HG02678 (cell line): ENCODE results near the gene NXPH1.
"Not testable (repeated sequence)": the region's sequence is repeated elsewhere in the genome, so short reads cannot be mapped to it uniquely, and the experiment has no call there.

Experiments used
- ATAC-seq: cut with Tn5 transposase; IDR thresholded peaks from one replicate; pipeline ENCODE4 v1.9.1; 2021; ENCODE audit warnings: mild to moderate bottlenecking, moderate library complexity; ENCODE audit not compliant: unreplicated experiment

Gene NXPH1

DNA sequence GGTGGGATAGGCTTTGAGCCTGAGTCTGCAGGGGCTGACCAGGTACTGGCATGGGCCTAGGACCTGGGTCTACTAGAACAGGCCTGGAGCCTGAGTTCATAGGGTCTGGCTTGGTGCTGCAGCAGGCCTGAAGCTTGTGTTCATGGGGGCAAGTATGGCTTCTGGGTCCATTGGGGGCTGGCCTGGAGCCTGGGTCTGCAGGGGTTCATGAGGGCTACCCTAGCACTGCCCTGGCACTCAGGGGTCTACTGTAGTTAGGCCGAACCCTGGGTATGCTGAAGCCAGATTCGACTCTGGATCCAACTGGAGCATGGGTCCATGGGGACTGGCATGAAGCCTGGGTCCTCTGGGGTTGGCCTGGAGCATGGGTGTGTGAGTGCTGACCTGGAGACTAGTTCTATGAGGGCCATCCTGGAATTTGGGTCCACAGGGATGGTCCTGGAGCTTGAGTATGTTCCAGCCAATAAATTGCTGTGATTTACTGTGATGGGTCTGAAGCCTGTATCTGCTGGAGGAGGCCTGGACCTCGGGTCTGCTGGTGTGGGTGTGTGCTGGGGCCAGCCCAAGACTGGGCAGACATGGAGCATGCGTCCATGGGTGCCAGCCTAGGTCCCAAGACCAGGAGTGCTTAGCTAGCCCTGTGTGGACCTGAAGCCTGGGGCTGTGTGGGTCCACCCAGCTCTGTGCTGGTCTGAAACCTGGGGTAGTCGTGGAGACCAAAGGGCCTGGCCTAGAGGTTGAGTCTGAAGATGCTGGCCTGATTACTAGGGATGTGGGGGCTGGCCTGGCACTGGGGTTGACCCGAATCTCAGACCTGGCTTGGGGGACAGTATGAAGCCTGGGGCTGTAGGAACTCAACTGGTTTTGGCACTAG lies 235.5 kb downstream of the NXPH1 start:
- ATAC-seq: no peak

DNA sequence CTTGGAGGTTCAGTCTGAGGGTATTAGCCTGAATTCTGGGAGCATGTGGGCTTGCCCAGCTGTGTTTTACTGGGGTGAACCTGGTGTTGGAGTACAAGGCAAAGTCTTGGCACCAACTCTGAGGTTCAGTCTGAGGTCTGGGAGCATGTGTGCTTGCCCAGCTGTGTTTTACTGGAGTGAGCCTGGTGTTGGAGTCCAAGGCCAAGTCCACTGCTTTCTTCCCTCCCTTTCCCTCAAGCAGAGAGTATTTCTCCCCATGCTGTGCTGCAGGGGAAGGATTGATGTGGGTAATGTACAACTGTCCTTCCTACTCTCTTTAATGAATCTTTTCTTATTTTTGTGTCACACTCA lies 236.1 kb downstream of the NXPH1 start:
- no peak for ATAC-seq

GRCh38 chr7:8684426-8684825 lies 251.0 kb downstream of the NXPH1 start:
- ATAC-seq: no peak

- ATAC-seq: no peak
Measured at GRCh38 chr7:8699875-8700624, 266.6 kb downstream of the NXPH1 start.

DNA sequence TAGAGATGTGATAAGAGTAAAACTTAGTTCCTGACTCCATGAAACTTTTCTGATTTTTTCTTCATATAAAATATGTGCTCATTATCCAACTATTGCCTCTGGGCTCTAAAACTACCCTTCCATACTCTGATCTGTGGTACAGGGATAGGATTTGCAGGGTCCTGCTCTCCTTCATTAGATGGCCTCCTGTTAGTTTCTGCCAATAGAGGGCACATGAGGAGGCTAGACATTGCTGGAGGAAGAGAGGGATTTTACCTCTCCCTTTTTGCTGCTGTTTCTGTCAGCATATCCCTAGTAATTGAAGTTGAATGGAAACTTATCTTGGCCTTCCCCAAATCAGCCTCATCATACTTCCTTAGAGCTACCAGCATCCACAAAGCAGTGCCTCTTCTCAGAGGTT lies 269.4 kb downstream of the NXPH1 start:
- no peak for ATAC-seq

- ATAC-seq: no peak
Measured at GRCh38 chr7:8710124-8710523, 276.7 kb downstream of the NXPH1 start.

DNA sequence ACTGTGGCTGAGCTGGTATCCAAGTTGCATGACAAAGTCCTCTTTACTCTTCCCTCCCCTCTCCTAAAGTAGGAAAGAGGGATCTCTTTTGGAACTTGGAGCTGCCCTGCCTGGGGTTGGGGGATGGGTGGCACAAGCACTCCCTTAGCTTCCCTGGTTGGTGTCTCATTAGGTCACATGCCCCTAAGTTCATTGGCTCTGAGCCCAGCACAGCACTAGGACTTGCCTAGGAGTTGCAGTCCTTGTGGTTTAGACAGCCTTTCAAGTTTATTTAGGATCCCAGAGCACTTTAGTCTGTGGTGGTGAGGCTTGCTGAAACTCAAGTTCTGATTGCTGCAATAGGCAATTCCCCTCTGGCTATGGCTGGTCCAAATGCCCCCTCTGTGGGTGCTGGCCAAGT lies 281.4 kb downstream of the NXPH1 start:
- no peak for ATAC-seq

DNA sequence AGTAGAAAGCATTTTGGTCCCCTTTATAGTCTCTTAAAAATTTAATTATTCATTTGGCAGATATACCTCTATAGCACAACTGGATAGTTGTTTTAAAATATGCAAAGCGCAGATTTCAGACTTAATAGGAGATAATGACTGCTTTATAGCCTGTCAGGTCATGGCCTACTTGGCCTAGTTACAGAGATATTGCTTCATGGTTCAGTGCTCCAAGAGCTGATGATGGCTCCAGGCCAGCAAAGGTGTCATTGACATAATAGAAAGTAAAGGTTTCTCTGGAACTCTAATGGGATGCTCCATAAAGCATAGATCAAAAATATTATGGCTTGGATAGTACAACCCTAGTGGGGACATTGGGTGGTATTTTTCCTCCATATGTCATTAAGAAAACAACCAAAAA lies 285.7 kb downstream of the NXPH1 start:
- ATAC-seq: no peak

GRCh38 chr7:8724080-8724718 lies 290.8 kb downstream of the NXPH1 start:
- ATAC-seq: peak; percentile 81

GRCh38 chr7:8731756-8732155 lies 298.3 kb downstream of the NXPH1 start:
- ATAC-seq: not testable (repeated sequence)

DNA sequence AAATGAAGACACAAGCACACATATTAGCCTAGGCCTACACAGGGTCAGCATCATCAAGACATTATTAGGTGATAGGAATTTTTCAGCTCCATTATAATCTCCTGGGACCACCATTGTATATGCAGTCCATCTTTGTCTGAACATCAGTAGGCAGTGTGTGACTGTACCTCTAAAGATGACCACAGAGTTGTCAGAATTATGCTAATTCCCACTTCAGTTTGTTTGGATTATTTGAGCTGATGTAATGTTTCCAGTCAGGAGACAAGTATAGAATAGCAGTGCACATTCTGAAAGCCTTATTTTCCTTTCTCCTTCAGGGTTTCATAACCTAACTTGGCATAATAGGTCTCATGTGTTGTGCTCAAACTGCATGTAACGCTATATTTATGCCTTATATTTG lies 306.4 kb downstream of the NXPH1 start:
- no peak for ATAC-seq

DNA sequence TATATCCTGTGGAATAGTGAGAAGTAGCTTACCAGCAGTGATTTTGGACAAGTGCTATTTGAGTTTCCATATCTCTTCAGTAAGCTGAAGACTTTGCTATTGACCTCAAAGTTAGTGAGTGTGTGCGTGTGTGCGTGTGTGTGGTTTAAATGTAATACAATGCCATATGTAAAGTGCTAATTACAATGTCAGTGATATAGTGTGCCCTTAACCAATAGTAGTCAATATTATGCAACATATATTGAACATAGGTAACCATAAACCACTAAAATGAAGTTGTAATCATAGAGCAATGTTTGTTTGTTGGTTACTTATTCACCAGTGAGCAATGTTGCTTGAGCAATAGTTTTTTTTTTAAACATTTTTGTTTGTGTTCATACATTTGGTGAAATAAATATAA lies 309.4 kb downstream of the NXPH1 start:
- ATAC-seq: no peak

DNA sequence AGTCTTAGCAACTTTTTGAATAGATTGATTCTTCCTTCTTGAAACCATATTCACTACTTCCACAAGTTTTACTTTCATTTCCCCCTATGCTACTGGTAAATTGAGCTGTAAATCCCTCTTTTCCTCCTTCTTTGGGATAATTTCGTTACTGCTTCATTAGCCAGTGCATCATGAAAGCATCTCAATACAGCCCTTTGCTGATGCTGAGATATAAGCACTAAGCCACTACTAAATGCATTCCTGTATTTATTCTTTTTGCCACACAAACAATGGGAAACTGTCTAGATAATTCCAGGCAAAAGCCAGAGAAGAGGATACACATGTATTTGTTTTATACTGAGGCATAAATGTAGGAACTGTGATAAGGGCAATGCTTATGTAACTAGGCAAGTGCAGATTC lies 313.9 kb downstream of the NXPH1 start:
- no peak for ATAC-seq

- ATAC-seq: no peak
Measured at GRCh38 chr7:8751557-8752231, 318.3 kb downstream of the NXPH1 start.

GRCh38 chr7:8753355-8753754 lies 319.9 kb downstream of the NXPH1 start:
- no peak for ATAC-seq

DNA sequence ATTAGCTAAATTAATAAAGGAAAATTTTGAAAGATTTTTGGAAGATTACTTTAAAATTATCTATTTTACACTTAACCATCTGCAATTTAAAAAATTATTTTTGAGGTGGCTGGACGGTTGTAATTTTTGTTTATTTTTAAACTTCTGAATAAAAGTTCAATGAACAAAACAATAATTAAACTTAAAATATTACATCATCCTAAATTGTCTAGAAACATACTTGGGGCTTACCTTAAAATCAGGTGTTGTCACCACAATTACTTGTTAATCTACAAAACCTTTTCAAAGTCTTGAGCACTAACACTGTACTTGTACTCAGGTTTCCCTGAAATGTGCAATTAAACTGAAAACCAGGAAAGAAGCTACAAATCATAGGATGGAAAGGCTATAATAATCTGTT lies 328.3 kb downstream of the NXPH1 start:
- ATAC-seq: no peak

GRCh38 chr7:8762803-8763202 lies 329.4 kb downstream of the NXPH1 start:
- ATAC-seq: no peak

DNA sequence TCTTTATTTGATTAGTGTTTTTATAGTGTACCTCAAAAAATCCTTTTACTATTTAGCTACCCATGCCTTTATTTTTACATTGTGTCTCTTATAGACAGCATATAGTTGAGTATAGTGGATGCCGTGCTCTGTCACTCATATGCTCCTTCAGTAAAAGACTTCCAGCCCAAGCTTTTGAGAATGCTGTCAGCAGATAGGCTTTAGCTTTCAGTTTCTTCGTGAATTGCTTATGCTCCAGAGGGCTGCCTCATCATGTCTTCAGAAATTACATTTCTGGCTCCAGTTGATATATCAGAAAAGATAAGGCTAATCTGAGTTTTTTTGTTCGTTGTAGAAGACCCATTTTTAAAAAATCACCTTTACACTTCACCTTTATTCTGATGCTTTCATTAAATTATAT lies 332.0 kb downstream of the NXPH1 start:
- no peak for ATAC-seq

DNA sequence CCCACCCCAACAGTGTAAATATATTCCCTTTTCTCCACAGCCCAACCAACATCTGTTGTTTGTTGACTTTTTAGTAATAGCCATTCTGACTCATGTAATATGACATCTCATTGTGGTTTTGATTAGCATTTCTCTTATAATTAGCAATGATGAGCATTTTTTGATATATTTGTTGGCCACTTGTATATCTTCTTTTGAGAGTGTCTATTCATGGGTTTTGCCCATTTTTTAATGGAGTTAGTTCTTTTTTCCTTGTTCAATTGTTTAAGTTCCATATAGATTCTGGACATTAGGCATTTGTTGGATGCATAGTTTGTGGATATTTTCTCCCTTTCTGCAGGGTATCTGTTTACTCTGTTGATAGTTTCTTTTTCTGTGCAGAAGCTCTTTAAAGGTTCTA lies 340.1 kb downstream of the NXPH1 start:
- ATAC-seq: no peak

- ATAC-seq: no peak
Measured at GRCh38 chr7:8778459-8778858, 345.1 kb downstream of the NXPH1 start.

- no peak for ATAC-seq
Measured at GRCh38 chr7:8781166-8781565, 347.8 kb downstream of the NXPH1 start.
